DOHH2 (cell line): ENCODE measurements around the gene EFCAB14.

ENCODE experiments used
- EZH2phosphoT487 ChIP-seq: fragments of 200-600 bp; sonication (generic); IDR thresholded peaks from 2 replicates; pipeline ENCODE4 v1.6.1; 2017; ENCODE audit warnings: borderline replicate concordance, mild to moderate bottlenecking, antibody characterized with exemption, low read length, moderate library complexity, mixed read lengths
- TF ChIP-seq, protein P1 (sequence below): fragments of 200-600 bp; sonication (generic); IDR thresholded peaks from one replicate; pipeline ENCODE4 v1.5.1; 2014; ENCODE audit warnings: antibody characterized with exemption, mild to moderate bottlenecking, low read depth, low read length; ENCODE audit not compliant: poor library complexity, severe bottlenecking

- TF ChIP-seq, protein P1, sequence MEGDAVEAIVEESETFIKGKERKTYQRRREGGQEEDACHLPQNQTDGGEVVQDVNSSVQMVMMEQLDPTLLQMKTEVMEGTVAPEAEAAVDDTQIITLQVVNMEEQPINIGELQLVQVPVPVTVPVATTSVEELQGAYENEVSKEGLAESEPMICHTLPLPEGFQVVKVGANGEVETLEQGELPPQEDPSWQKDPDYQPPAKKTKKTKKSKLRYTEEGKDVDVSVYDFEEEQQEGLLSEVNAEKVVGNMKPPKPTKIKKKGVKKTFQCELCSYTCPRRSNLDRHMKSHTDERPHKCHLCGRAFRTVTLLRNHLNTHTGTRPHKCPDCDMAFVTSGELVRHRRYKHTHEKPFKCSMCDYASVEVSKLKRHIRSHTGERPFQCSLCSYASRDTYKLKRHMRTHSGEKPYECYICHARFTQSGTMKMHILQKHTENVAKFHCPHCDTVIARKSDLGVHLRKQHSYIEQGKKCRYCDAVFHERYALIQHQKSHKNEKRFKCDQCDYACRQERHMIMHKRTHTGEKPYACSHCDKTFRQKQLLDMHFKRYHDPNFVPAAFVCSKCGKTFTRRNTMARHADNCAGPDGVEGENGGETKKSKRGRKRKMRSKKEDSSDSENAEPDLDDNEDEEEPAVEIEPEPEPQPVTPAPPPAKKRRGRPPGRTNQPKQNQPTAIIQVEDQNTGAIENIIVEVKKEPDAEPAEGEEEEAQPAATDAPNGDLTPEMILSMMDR = no peak
- TF ChIP-seq EZH2phosphoT487 = no peak
Measured at GRCh38 chr1:46761740-46762139, 42.8 kb upstream of the EFCAB14 start.
